Aorta (tissue), 5 donors: ENCODE measurements around the gene ZNF41. TPM values are rescaled to one million over a fixed set of nuclear protein-coding genes. Genes with fewer than 3 reads are reported as not detected.

ENCODE experiments used
- ATAC-seq: fragments of 200-7000 bp; cut with Tn5 transposase; one replicate; pipeline ENCODE4 v1.9.1; 2022; ENCODE audit warnings: moderate library complexity; ENCODE audit not compliant: low FRiP score
- DNase-seq, 2 donors: peaks; one replicate each; pipeline ENCODE4 v3.0.0-alpha.2; 2020
- H3K27ac ChIP-seq, 2 donors: one replicate each; pipeline ENCODE4 v1.5.1; 2013; ENCODE audit warnings: low read length in 2 of 2, mild to moderate bottlenecking in 2 of 2, moderate library complexity in 2 of 2, control low read depth in 1 of 2, inconsistent platforms in 1 of 2, low read depth in 1 of 2
- H3K27me3 ChIP-seq, 2 donors: one replicate each; pipeline ENCODE4 v1.6.1; 2013; ENCODE audit warnings: control low read depth in 1 of 2, low read length in 1 of 2, mild to moderate bottlenecking in 1 of 2, moderate library complexity in 1 of 2; ENCODE audit not compliant: insufficient read depth in 2 of 2, control insufficient read depth in 1 of 2
- H3K36me3 ChIP-seq, 2 donors: one replicate each; pipeline ENCODE4 v1.6.1; 2013; ENCODE audit warnings: control low read depth in 1 of 2, low read length in 1 of 2, mild to moderate bottlenecking in 1 of 2; ENCODE audit not compliant: insufficient read depth in 2 of 2, control insufficient read depth in 1 of 2
- H3K4me1 ChIP-seq, 2 donors: one replicate each; pipeline ENCODE4 v1.6.1; 2013; ENCODE audit warnings: low read length in 2 of 2, control low read depth in 1 of 2, mild to moderate bottlenecking in 1 of 2, moderate library complexity in 1 of 2; ENCODE audit not compliant: insufficient read depth in 2 of 2, control insufficient read depth in 1 of 2
- H3K4me3 ChIP-seq, 2 donors: one replicate each; pipeline ENCODE4 v1.5.1; 2013; ENCODE audit warnings: low read length in 2 of 2, control low read depth in 1 of 2, mild to moderate bottlenecking in 1 of 2
- H3K9me3 ChIP-seq: one replicate; pipeline ENCODE4 v1.6.1; 2013; ENCODE audit warnings: mild to moderate bottlenecking, low read length; ENCODE audit not compliant: control insufficient read depth
- WGBS, 2 donors: extraction: QIAGEN DNeasy Blood & Tissue Kit; methylation state at CpG; one replicate each; pipeline ENCODE4 v1.1.7; 2013; 5-methylcytosine and 5-hydroxymethylcytosine counted together
- intact Hi-C, 2 donors: fragments of 100-400 bp; cut with DNase I; formaldehyde crosslinking; loops; one replicate each; pipeline versions ENCODE4 v1.14.2 to v1.15.0; 2022
- long read RNA-seq, 2 donors: library from polyadenylated mRNA; unstranded; transcript quantifications; one replicate each; pipeline ENCODE4 v2.0.0, GENCODE V29; 2020 to 2021
- polyA plus RNA-seq, 2 donors: library from polyadenylated mRNA; stranded (reverse); fragments of 200-250 nt; gene quantifications; one replicate each; pipeline ENCODE4 v1.2.3, GENCODE V29; 2013
- total RNA-seq, 2 donors: library from RNA; stranded (reverse); fragmentation: NEBNext Ultra II Directional; extraction: Animal tissue kit (Norgen Biotek cat#: 25700); gene quantifications; one replicate each; pipeline ENCODE4 v1.2.1, GENCODE V29; 2021
- donor health status: healthy with polysubstance abuse.
- donor health status: Bipolar disorder and iron deficiency.
- donor health status: DM: no; HTN: no; CAD: no.
- donor health status: DM: no; HTN: no; CAD: no.
- donor health status: DM: yes; HTN: yes; CAD: no.

The ZNF41 gene
- total RNA-seq (10 to 100 TPM in 1 of 2 donors, 1 to 10 TPM in 1; 8.8 to 12.6 TPM), polyA plus RNA-seq (1 to 10 TPM; 1.1 to 3.3 TPM)
- long read RNA-seq, donor 1, partial matches to known transcripts, result 0 of 6 reads
- long read RNA-seq, donor 1, other reads (novel, unspliced or antisense), result 6 of 6 reads
- long read RNA-seq, donor 2, partial matches to known transcripts, result 1 of 4 reads
- long read RNA-seq, donor 2, other reads (novel, unspliced or antisense), result 3 of 4 reads

GRCh38 chrX:47482512-47483305, at the start of gene ZNF41:
ZNF41 (minus strand) TSS chrX:47483222; CDS start chrX:47467481, 15,741 bp downstream.
- H3K27ac ChIP-seq, result peak within 1 kb of the TSS; percentile 47 to 84
- H3K27me3 ChIP-seq, result no peaks in the 10 kb centered on the region
- intact Hi-C loops, result no loop called here
- no peaks in the 10 kb centered on the region for H3K9me3 ChIP-seq
- DNase-seq (peak; percentile 83 to 89), ATAC-seq (peak; percentile 91)
- H3K4me1 ChIP-seq, result no peaks in the 10 kb centered on the region
- no peaks in the 10 kb centered on the region for H3K36me3 ChIP-seq
- H3K4me3 ChIP-seq, result peak within 1 kb of the TSS; percentile 58 to 98
- WGBS, 2 donors, result 0 to 30% methylated on average over 60 to 77 of the region's 77 CpGs

DNA sequence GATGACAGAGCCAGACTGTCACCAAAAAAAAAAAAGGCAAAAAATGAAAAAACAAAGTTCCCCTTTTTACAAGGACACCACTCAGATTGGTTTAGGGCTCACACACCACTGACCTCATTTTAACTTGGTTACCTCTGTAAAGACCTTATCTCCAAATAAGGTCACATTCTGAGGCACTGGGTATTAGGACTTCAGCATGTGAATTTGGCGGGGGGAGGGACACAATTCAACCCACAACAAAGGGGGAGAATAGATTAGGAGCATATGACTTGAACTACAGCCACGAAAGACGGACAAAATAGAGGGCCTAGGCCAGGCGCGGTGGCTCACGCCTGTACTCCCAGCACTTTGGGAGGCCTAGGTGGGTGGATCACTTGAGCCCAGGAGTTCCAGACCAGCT, 47.0 kb upstream of the ZNF41 start:
- Histone ChIP-seq H3K36me3 (no peaks in the 10 kb centered on the region), H3K4me1 (no peaks in the 10 kb centered on the region), H3K27me3 (no peaks in the 10 kb centered on the region), H3K4me3 (no peak overlapping the region), H3K27ac (no peak overlapping the region), H3K9me3 (no peaks in the 10 kb centered on the region)
- ATAC-seq, result no peak
- intact Hi-C loops, result no loop called here
- no peak for DNase-seq
- 87 to 97% methylated on average over 6 of the region's 6 CpGs for WGBS, 2 donors

DNA sequence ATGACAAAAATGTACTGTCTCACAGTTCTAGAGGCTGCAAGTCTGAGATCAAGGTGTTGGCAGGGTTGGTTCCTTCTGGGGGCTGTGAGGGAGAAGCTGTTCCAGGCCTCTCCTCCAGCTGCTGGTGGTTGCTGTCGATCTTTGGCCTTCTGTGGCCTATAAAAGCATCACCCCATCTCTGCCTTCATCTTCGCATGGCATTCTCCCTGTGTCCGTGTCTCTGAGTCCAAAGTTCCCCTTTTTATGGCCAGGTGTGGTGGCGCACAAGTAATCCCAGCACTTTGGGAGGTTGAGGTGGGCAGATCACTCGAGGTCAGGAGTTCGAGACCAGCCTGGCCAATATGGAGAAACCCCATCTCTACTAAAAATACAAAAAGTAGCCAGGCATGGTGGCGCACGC, 46.5 kb upstream of the ZNF41 start:
- H3K27ac ChIP-seq, result no peak overlapping the region
- DNase-seq (no peak), ATAC-seq (no peak)
- H3K36me3 ChIP-seq, result no peaks in the 10 kb centered on the region
- intact Hi-C loops, result loop anchor here (10.0 kb wide), 2 partner anchors 145 to 165 kb away; no protein-coding TSS in a partner anchor
- no peaks in the 10 kb centered on the region for H3K9me3 ChIP-seq
- H3K4me1 ChIP-seq, result no peaks in the 10 kb centered on the region
- 81 to 96% methylated on average over 8 of the region's 8 CpGs for WGBS, 2 donors
- H3K4me3 ChIP-seq, result no peak overlapping the region
- H3K27me3 ChIP-seq, result no peaks in the 10 kb centered on the region

DNA sequence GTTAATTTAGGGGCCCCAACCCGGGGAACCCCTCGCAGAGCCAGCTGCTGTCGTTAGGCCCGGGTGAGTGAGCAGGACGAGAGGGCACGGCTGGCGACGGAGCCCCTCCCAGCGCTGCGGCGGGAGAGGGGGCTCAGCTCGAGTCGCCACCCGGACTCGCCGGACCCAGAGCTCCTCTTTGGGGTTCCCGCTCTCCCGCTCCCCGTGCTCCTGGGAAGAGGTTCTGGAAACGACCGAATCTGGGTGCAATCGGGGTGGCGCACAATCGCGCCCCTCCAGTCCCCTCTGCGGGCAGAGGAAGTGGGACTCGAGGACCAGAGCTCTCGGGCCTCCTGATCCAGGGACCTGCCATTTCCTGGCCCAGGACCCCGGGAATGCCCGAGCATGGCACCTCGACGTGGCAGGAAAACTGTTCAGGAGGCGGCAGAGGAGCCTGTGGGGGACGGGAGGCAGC, 40.7 kb upstream of the ZNF41 start:
- ATAC-seq (peak; percentile 47), DNase-seq (peak in 1 of 2 donors; percentile 75)
- H3K4me3 ChIP-seq, result peak overlapping the region; percentile 11 to 52
- H3K27ac ChIP-seq, result no peak overlapping the region
- H3K27me3 ChIP-seq, result no peaks in the 10 kb centered on the region
- intact Hi-C loops, result loop anchor here (2.0 to 10.0 kb wide), 4 partner anchors 139 to 333 kb away; no protein-coding TSS in a partner anchor
- no peaks in the 10 kb centered on the region for H3K4me1 ChIP-seq
- no peaks in the 10 kb centered on the region for H3K9me3 ChIP-seq
- WGBS, 2 donors, result 1 to 35% methylated on average over 33 to 34 of the region's 34 CpGs
- H3K36me3 ChIP-seq, result no peaks in the 10 kb centered on the region

DNA sequence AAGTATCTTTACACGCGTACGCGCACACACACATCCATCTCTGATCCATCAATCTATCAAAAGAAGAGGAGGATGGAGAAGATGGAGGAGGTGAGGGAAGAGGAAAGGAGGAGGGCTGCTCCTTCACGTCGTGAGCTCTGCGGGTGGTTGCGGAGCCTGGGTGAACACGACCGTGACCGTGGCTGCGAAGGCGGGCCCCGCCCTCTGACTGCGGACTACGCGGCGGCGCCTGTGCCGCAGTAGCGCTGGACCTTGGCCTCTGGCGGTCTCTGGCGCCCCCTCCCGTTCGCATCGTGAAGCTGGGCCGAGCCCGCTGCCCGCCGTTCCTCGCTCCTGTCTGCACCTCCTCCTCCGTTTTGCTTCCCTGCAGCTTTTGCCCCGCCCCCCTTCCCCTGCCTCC, 40.3 kb upstream of the ZNF41 start:
- no peaks in the 10 kb centered on the region for H3K9me3 ChIP-seq
- 1 to 15% methylated on average over 15 to 33 of the region's 33 CpGs for WGBS, 2 donors
- no peak overlapping the region for H3K27ac ChIP-seq
- ATAC-seq (peak; percentile 96), DNase-seq (peak; percentile 89 to 95)
- H3K36me3 ChIP-seq, result no peaks in the 10 kb centered on the region
- no peaks in the 10 kb centered on the region for H3K4me1 ChIP-seq
- intact Hi-C loops, result loop anchor here (2.0 to 10.0 kb wide), 4 partner anchors 138 to 332 kb away; no protein-coding TSS in a partner anchor
- peak overlapping the region; percentile 11 to 69 for H3K4me3 ChIP-seq
- H3K27me3 ChIP-seq, result no peaks in the 10 kb centered on the region

- Histone ChIP-seq H3K4me1 (no peaks in the 10 kb centered on the region), H3K36me3 (no peaks in the 10 kb centered on the region), H3K27ac (no peak overlapping the region), H3K27me3 (no peaks in the 10 kb centered on the region), H3K4me3 (no peak overlapping the region), H3K9me3 (no peaks in the 10 kb centered on the region)
- DNase-seq (no peak), ATAC-seq (no peak)
- intact Hi-C loops, result no loop called here
- WGBS, 2 donors, result 83 to 91% methylated on average over 3 of the region's 3 CpGs
These were observed 35.1 kb upstream of the ZNF41 start for GRCh38 chrX:47518144-47518543.

DNA sequence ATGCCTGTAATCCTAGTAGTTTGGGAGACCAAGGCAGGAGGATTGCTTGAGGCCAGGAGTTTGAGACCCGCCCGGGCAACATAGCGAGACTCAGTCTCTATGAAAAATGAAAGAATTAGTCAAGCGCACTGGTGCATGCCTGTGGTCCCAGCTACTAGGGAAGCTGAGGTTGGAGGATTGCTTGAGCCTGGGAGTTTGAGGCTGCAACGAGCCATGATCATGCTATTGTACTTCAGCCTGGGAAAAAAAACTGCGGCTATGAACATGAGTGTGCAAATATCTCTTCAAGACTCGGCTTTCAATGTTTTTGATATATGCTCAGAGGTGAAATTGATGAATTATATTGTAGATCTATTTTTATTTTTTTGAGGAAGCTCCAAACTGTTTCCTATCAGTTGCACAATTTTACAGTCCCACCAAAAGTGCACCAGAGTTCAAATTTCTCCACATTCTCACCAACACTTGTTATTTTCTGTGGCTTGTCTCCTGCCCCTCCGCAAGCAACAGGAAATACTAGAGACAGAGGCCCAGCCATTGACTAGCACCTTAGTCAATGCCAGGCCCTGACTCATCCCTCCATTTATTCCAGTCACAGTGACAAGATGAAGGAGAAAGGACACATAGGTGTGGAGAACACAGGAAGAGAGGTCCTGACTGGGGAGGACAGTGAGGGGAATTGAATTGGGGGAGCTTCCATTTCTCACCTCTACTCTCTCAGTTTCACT, 33.1 kb upstream of the ZNF41 start:
- Histone ChIP-seq H3K9me3 (no peaks in the 10 kb centered on the region), H3K36me3 (no peaks in the 10 kb centered on the region), H3K4me1 (no peaks in the 10 kb centered on the region), H3K27ac (no peak overlapping the region), H3K4me3 (no peak overlapping the region), H3K27me3 (no peaks in the 10 kb centered on the region)
- ATAC-seq (no peak), DNase-seq (no peak)
- intact Hi-C loops, result no loop called here
- WGBS, 2 donors, result 86 to 94% methylated on average over 8 of the region's 8 CpGs

- Histone ChIP-seq H3K27ac (no peak overlapping the region), H3K9me3 (no peaks in the 10 kb centered on the region), H3K36me3 (no peaks in the 10 kb centered on the region), H3K4me3 (no peak overlapping the region), H3K4me1 (no peaks in the 10 kb centered on the region), H3K27me3 (no peaks in the 10 kb centered on the region)
- ATAC-seq (no peak), DNase-seq (no peak)
- 68 to 86% methylated on average over 7 of the region's 7 CpGs for WGBS, 2 donors
- intact Hi-C loops, result no loop called here
These were observed 31.7 kb upstream of the ZNF41 start for GRCh38 chrX:47514533-47515235.
